Effector memory CD8-positive, alpha-beta T cell (primary cell): Measurements from ENCODE around the gene CAPRIN2.

Experiments used
- ATAC-seq: fragments of 150-1000 bp; cut with Tn5 transposase; replicated peaks from 2 replicates; pipeline ENCODE4 v1.10.0; 2021; ENCODE audit warnings: mild to moderate bottlenecking, moderate library complexity
- DNase-seq, 3 experiments: peaks; one replicate each; pipeline ENCODE4 v3.0.0; 2021
- H3K27ac Mint-ChIP-seq, 2 donors: one replicate each; pipeline ENCODE4 v1.8.0; 2022; ENCODE audit warnings: mild to moderate bottlenecking in 2 of 2, mixed read lengths in 2 of 2, moderate library complexity in 2 of 2
- H3K27me3 Mint-ChIP-seq, 2 donors: one replicate each; pipeline ENCODE4 v1.8.0; 2022; ENCODE audit warnings: mixed read lengths in 2 of 2
- H3K36me3 Mint-ChIP-seq: one replicate; pipeline ENCODE4 v1.8.0; 2022; ENCODE audit warnings: mild to moderate bottlenecking, moderate library complexity, mixed read lengths; ENCODE audit not compliant: insufficient read depth
- H3K4me1 Mint-ChIP-seq, 2 donors: one replicate each; pipeline ENCODE4 v1.8.0; 2022; ENCODE audit warnings: low read depth in 2 of 2, mixed read lengths in 2 of 2
- H3K4me3 Mint-ChIP-seq, 2 donors: one replicate each; pipeline ENCODE4 v1.8.0; 2022; ENCODE audit warnings: mild to moderate bottlenecking in 2 of 2, mixed read lengths in 2 of 2, moderate library complexity in 2 of 2
- H3K9me3 Mint-ChIP-seq, 2 donors: one replicate each; pipeline ENCODE4 v1.8.0; 2022; ENCODE audit warnings: mixed read lengths in 2 of 2

The CAPRIN2 gene

GRCh38 chr12:30753233-30753632, 1.5 kb downstream of the CAPRIN2 start:
- Mint-ChIP-seq H3K9me3 (no peaks in the 10 kb centered on the region), H3K4me3 (peak overlapping the region; percentile 90 to 92), H3K36me3 (peaks cover 32% of the 10 kb centered on the region), H3K4me1 (peaks cover 24 to 50% of the 10 kb centered on the region in 2 donors), H3K27me3 (no peaks in the 10 kb centered on the region), H3K27ac (peak overlapping the region; percentile 55 to 89)
- DNase-seq = no peak
- ATAC-seq = no peak

GRCh38 chr12:30752255-30752654, 2.5 kb downstream of the CAPRIN2 start:
- Mint-ChIP-seq H3K4me1 (peaks cover 24 to 50% of the 10 kb centered on the region in 2 donors), H3K27me3 (no peaks in the 10 kb centered on the region), H3K36me3 (peaks cover 32% of the 10 kb centered on the region), H3K4me3 (no peak overlapping the region), H3K9me3 (no peaks in the 10 kb centered on the region), H3K27ac (no peak overlapping the region)
- ATAC-seq (no peak), DNase-seq (no peak)

- ATAC-seq (no peak), DNase-seq (no peak)
- peaks cover 11% of the 10 kb centered on the region for H3K36me3 Mint-ChIP-seq
- no peak overlapping the region for H3K27ac Mint-ChIP-seq
- H3K9me3 Mint-ChIP-seq = no peaks in the 10 kb centered on the region
- H3K27me3 Mint-ChIP-seq = no peaks in the 10 kb centered on the region
- peaks cover 16 to 33% of the 10 kb centered on the region in 2 donors for H3K4me1 Mint-ChIP-seq
- H3K4me3 Mint-ChIP-seq = no peak overlapping the region
These were observed 6.6 kb downstream of the CAPRIN2 start for GRCh38 chr12:30748147-30748546.

GRCh38 chr12:30746190-30746589, 8.6 kb downstream of the CAPRIN2 start:
- no peaks in the 10 kb centered on the region for H3K9me3 Mint-ChIP-seq
- no peak overlapping the region for H3K27ac Mint-ChIP-seq
- DNase-seq (no peak), ATAC-seq (no peak)
- peaks cover 8% of the 10 kb centered on the region for H3K36me3 Mint-ChIP-seq
- H3K4me1 Mint-ChIP-seq = peaks cover 13 to 29% of the 10 kb centered on the region in 2 donors
- no peak overlapping the region for H3K4me3 Mint-ChIP-seq
- H3K27me3 Mint-ChIP-seq = no peaks in the 10 kb centered on the region

- no peak overlapping the region for H3K4me3 Mint-ChIP-seq
- H3K9me3 Mint-ChIP-seq = no peaks in the 10 kb centered on the region
- H3K27me3 Mint-ChIP-seq = no peaks in the 10 kb centered on the region
- H3K27ac Mint-ChIP-seq = no peak overlapping the region
- peaks cover 10 to 11% of the 10 kb centered on the region in 2 donors for H3K4me1 Mint-ChIP-seq
- ATAC-seq (no peak), DNase-seq (no peak)
- H3K36me3 Mint-ChIP-seq = peaks cover 17% of the 10 kb centered on the region
These were observed 10.4 kb downstream of the CAPRIN2 start for GRCh38 chr12:30744321-30744720.

DNA sequence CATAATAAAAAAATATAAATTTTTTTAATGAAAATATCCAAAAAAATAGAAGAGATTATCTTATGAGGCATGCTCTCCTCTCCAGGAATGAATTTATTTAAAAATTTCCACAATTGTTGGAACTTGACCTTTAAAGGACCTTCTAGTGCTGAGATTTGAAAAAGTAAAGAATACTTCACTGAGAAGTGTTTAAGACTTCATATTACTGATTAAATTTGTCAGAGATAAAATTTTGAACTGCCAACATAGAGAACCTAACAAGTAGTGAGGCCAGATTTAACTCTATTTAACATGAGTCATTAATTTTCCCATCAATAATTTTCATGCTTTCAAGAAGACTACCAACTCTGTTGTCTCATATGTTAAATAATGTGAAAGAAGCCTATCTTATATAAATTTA, 14.5 kb downstream of the CAPRIN2 start:
- DNase-seq (no peak), ATAC-seq (no peak)
- Mint-ChIP-seq H3K27me3 (no peaks in the 10 kb centered on the region), H3K27ac (no peak overlapping the region), H3K4me3 (no peak overlapping the region), H3K9me3 (no peaks in the 10 kb centered on the region), H3K36me3 (peaks cover 32% of the 10 kb centered on the region), H3K4me1 (peaks cover 0 to 3% of the 10 kb centered on the region in 2 donors)

DNA sequence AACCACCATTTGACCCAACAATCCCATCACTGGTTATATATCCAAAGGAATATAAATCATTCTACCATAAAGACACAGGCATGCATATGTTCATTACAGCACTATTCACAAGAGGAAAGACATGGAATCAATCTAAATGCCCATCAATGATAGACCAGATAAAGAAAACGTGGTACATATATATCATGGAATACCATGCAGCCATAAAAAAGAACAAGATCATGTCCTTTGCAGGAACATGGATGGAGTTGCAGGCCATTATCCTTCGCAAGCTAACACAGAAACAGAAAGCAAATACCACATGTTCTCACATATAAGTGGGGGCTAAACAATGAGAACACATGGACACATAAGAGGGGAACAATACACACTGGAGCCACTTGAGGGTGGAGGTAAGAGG, 15.7 kb downstream of the CAPRIN2 start:
- H3K36me3 Mint-ChIP-seq = peaks cover 35% of the 10 kb centered on the region
- no peak overlapping the region for H3K4me3 Mint-ChIP-seq
- H3K27ac Mint-ChIP-seq = no peak overlapping the region
- no peaks in the 10 kb centered on the region for H3K27me3 Mint-ChIP-seq
- DNase-seq = no peak
- H3K9me3 Mint-ChIP-seq = no peaks in the 10 kb centered on the region
- H3K4me1 Mint-ChIP-seq = peaks cover 0 to 3% of the 10 kb centered on the region in 2 donors
- ATAC-seq = no peak

DNA sequence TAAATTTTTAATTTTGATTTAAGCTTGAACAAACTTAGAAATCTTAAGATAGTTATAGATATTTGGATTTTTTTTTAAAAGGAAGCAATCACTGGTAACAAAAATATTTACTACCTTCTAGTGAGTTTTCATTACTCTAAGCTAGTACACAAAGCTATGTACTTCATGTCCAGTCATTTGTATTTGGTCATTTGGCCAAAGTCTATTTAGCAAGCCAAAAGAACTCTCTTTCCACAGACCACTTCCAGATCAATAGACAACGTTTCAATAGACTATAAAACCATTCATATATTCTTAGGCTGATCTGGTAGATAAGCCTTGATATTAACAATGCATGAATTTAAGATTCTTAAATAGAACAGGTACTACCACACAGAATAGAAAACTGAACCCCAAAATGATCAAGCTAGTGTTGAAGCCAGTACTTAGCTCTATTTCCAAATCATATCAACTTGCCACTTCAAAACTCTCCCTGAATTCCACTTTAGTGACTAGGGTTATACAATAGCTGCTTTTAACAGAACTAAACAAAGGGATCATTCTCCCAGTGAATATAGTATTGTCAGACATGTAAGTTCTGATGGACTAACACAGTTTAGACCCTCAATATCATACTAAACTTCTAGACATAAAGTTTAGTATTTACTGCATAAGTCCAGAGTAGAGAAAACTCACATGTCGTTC, 21.7 kb downstream of the CAPRIN2 start:
- Mint-ChIP-seq H3K27ac (no peak overlapping the region), H3K36me3 (peaks cover 35% of the 10 kb centered on the region), H3K4me1 (peaks cover 3 to 7% of the 10 kb centered on the region in 2 donors), H3K4me3 (no peak overlapping the region), H3K27me3 (no peaks in the 10 kb centered on the region), H3K9me3 (no peaks in the 10 kb centered on the region)
- no peak for DNase-seq
- no peak for ATAC-seq

DNA sequence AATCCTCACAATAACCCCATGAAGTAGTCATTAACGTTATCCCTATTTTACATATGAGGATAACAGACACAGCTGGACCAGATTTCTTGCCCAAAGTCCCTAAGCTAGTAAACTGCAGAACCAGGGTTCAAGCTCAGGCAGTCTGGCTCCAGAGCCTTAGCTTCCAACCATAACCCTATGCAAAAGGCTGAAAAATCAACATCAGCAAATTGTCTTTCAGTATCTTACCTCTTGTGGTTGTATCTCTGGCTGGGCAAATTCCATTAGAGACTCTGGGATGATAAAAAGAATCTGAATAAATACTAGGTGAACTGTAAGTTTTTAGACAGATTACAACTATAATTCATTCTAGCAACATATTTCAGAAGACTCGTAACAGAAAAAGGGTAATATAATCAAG, 24.7 kb downstream of the CAPRIN2 start:
- ATAC-seq (no peak), DNase-seq (no peak)
- H3K27ac Mint-ChIP-seq = no peak overlapping the region
- peaks cover 29% of the 10 kb centered on the region for H3K36me3 Mint-ChIP-seq
- H3K9me3 Mint-ChIP-seq = no peaks in the 10 kb centered on the region
- H3K4me3 Mint-ChIP-seq = no peak overlapping the region
- peaks cover 5 to 17% of the 10 kb centered on the region in 2 donors for H3K4me1 Mint-ChIP-seq
- H3K27me3 Mint-ChIP-seq = no peaks in the 10 kb centered on the region

GRCh38 chr12:30729547-30729946, 25.2 kb downstream of the CAPRIN2 start:
- Mint-ChIP-seq H3K4me3 (no peak overlapping the region), H3K27me3 (no peaks in the 10 kb centered on the region), H3K9me3 (no peaks in the 10 kb centered on the region), H3K4me1 (peaks cover 5 to 17% of the 10 kb centered on the region in 2 donors), H3K27ac (peak overlapping the region in 1 of 2 donors; percentile 58), H3K36me3 (peaks cover 32% of the 10 kb centered on the region)
- no peak for DNase-seq
- no peak for ATAC-seq

DNA sequence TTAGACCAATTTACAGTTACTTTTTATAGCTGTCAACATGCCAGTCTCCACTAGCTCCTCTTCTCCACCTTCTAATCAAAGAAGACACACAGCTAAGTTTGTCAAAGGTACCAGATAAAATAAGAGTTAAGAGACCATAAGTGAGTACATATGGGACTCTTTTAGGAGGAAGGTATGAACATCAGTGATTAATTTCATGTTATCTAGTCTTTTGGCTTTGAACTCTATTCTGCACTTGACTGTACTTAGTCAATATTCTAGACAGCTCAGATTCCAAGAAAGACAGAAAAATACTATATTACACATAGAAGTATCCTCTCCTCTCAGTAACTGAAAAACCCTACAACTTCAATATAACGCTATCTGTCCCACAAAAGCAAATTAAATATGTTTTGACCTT, 28.1 kb downstream of the CAPRIN2 start:
- Mint-ChIP-seq H3K4me1 (peaks cover 5 to 17% of the 10 kb centered on the region in 2 donors), H3K4me3 (no peak overlapping the region), H3K9me3 (no peaks in the 10 kb centered on the region), H3K27me3 (no peaks in the 10 kb centered on the region), H3K27ac (no peak overlapping the region), H3K36me3 (peaks cover 32% of the 10 kb centered on the region)
- ATAC-seq (no peak), DNase-seq (no peak)

GRCh38 chr12:30725739-30726138, 29.0 kb downstream of the CAPRIN2 start:
- H3K27me3 Mint-ChIP-seq = no peaks in the 10 kb centered on the region
- no peak overlapping the region for H3K4me3 Mint-ChIP-seq
- DNase-seq (no peak), ATAC-seq (no peak)
- H3K36me3 Mint-ChIP-seq = peaks cover 37% of the 10 kb centered on the region
- H3K9me3 Mint-ChIP-seq = no peaks in the 10 kb centered on the region
- H3K4me1 Mint-ChIP-seq = peaks cover 5 to 17% of the 10 kb centered on the region in 2 donors
- no peak overlapping the region for H3K27ac Mint-ChIP-seq

- ATAC-seq (no peak), DNase-seq (no peak)
- Mint-ChIP-seq H3K27ac (no peak overlapping the region), H3K27me3 (no peaks in the 10 kb centered on the region), H3K4me1 (no peaks in the 10 kb centered on the region), H3K9me3 (no peaks in the 10 kb centered on the region), H3K36me3 (peaks cover 40% of the 10 kb centered on the region), H3K4me3 (no peak overlapping the region)
These were observed 35.7 kb downstream of the CAPRIN2 start for GRCh38 chr12:30719060-30719459.

DNA sequence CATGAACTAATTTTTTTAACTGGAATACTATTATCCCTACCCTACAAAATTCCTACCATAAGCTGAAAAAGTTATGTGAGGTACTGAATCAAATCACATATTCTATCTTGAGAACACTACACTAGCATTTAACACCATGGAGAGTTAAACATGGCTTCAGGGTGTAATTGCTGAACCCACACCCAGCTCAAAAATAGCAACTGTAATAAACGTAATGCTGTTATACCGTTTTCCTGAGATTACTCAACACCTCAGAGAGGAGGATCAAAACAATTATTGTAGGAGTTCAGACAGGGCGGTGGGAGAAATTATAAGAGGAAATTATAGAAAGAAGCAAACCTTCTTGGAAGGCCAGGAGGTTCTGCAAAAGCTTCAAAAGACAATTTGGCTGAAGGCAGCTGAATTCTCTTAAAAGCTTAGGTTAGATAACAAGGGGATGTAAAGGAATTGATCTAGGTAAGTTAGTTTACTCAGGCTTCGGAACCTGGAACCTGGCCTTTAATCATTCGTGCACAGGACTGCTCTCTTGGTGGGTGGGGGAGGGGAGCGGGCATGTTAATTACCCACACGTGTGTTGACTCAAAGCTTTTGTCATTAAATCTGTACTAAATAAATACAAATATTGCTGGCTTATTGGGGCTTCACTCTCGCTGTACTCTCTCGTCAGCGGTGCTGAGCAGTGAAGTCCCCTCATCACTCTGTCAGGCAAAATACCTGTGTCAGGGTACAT, 47.0 kb downstream of the CAPRIN2 start:
- DNase-seq (no peak), ATAC-seq (no peak)
- no peaks in the 10 kb centered on the region for H3K9me3 Mint-ChIP-seq
- H3K36me3 Mint-ChIP-seq = peaks cover 13% of the 10 kb centered on the region
- H3K27ac Mint-ChIP-seq = no peak overlapping the region
- H3K4me3 Mint-ChIP-seq = no peak overlapping the region
- H3K4me1 Mint-ChIP-seq = no peaks in the 10 kb centered on the region
- no peaks in the 10 kb centered on the region for H3K27me3 Mint-ChIP-seq
